Measurements from ENCODE around the gene ACOXL. TPM values are rescaled to one million over a fixed set of nuclear protein-coding genes. Genes with fewer than 3 reads are reported as not detected.

ACOXL gene
- total and polyA plus RNA-seq, 4 donors, result 4.4 to 32.8 (median 12.2) TPM

DNA sequence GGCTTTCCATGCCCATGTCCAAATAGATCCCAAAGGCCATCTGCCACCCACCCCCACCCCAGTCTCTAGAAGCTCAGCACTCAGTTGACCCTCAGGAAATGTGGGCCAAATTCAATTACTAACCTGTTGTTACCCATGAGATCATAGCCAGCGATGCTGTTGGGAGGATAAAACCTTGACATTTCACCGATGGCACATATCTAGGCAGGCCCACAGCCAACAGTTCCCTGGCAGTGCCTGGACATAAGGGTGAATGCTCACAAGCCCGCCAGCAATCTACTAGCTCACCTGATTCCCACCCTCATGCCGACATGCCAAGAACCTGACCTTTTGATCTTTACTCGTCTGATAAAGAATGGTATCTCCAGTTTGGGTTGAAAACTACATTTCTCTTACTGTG lies 11.8 kb upstream of the ACOXL start:
- Histone ChIP-seq H3K9me3 (ENCODE audit: control insufficient read depth in 4 of 4, insufficient read depth in 3 of 4, low read length in 3 of 4) (no peaks in the 10 kb centered on the region), H3K9ac (ENCODE audit: insufficient read depth in 1 of 2, low read length in 2 of 2) (no peak overlapping the region), H3K4me3 (no peak overlapping the region), H3K36me3 (ENCODE audit: control insufficient read depth in 4 of 4, insufficient read depth in 4 of 4, low read length in 4 of 4) (no peaks in the 10 kb centered on the region), H3K4me1 (ENCODE audit: control insufficient read depth in 5 of 5, insufficient read depth in 5 of 5, low read length in 5 of 5) (peaks cover 0 to 13% (median 0%) of the 10 kb centered on the region in 5 donors), H3K27me3 (ENCODE audit: control insufficient read depth in 3 of 3, insufficient read depth in 3 of 3, low read length in 2 of 3) (no peaks in the 10 kb centered on the region), H3K27ac (ENCODE audit: low read depth in 1 of 2, low read length in 1 of 2) (no peak overlapping the region)
- 89 to 92% methylated on average over 5 of the region's 5 CpGs for WGBS, 2 donors
- ATAC-seq (ENCODE audit: insufficient read depth, low FRiP score), result no peak
- no peak for TF ChIP-seq CTCF (IDR thresholded peaks at IDR 0.05; ENCODE audit: control extremely low read depth, extremely low read depth)
- no peak for DNase-seq

DNA sequence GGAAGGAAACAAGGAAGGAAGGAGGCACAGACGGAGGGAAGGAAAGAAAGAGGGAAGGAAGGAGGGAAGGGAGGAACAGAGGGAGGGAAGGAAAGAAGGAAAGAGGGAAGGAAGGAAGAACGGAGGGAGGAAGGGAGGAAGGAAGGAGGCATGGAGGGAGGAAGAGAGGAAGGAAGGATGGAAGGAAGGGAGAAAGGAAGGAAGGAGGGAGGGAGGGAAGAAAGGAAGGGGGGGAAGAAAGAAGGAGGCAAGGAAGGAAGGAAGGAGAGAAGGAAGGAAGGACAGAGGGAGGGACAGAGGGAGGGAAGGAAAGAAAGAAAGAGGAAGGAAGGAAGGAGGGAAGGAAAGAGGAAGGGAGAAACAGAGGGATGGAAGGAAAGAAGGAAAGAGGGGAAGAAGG lies 7.6 kb upstream of the ACOXL start:
- H3K9me3 ChIP-seq (ENCODE audit: control insufficient read depth in 4 of 4, insufficient read depth in 3 of 4, low read length in 3 of 4), result no peaks in the 10 kb centered on the region
- 33 to 49% methylated on average over 2 of the region's 2 CpGs for WGBS, 2 donors
- H3K36me3 ChIP-seq (ENCODE audit: control insufficient read depth in 4 of 4, insufficient read depth in 4 of 4, low read length in 4 of 4), result no peaks in the 10 kb centered on the region
- H3K4me1 ChIP-seq (ENCODE audit: control insufficient read depth in 5 of 5, insufficient read depth in 5 of 5, low read length in 5 of 5), result peaks cover 0 to under 1% (median 0%) of the 10 kb centered on the region in 5 donors
- no peak overlapping the region for H3K9ac ChIP-seq (ENCODE audit: insufficient read depth in 1 of 2, low read length in 2 of 2)
- H3K27me3 ChIP-seq (ENCODE audit: control insufficient read depth in 3 of 3, insufficient read depth in 3 of 3, low read length in 2 of 3), result peaks cover 0 to 5% (median 0%) of the 10 kb centered on the region in 3 donors
- no peak overlapping the region for H3K27ac ChIP-seq (ENCODE audit: low read depth in 1 of 2, low read length in 1 of 2)
- no peak overlapping the region for H3K4me3 ChIP-seq
- no peak for TF ChIP-seq CTCF (IDR thresholded peaks at IDR 0.05; ENCODE audit: control extremely low read depth, extremely low read depth)
- ATAC-seq (ENCODE audit: insufficient read depth, low FRiP score), result no peak
- no peak for DNase-seq

GRCh38 chr2:110725370-110725769 lies 7.0 kb upstream of the ACOXL start:
- no peak overlapping the region for H3K9ac ChIP-seq (ENCODE audit: insufficient read depth in 1 of 2, low read length in 2 of 2)
- H3K27me3 ChIP-seq (ENCODE audit: control insufficient read depth in 3 of 3, insufficient read depth in 3 of 3, low read length in 2 of 3), result peaks cover 0 to 6% (median under 1%) of the 10 kb centered on the region in 3 donors
- TF ChIP-seq CTCF (IDR thresholded peaks at IDR 0.05; ENCODE audit: control extremely low read depth, extremely low read depth), result no peak
- DNase-seq, result no peak
- no peak for ATAC-seq (ENCODE audit: insufficient read depth, low FRiP score)
- H3K27ac ChIP-seq (ENCODE audit: low read depth in 1 of 2, low read length in 1 of 2), result no peak overlapping the region
- H3K4me3 ChIP-seq, result no peak overlapping the region
- H3K4me1 ChIP-seq (ENCODE audit: control insufficient read depth in 5 of 5, insufficient read depth in 5 of 5, low read length in 5 of 5), result no peaks in the 10 kb centered on the region
- 96 to 98% methylated on average over 9 of the region's 9 CpGs for WGBS, 2 donors
- no peaks in the 10 kb centered on the region for H3K9me3 ChIP-seq (ENCODE audit: control insufficient read depth in 4 of 4, insufficient read depth in 3 of 4, low read length in 3 of 4)
- H3K36me3 ChIP-seq (ENCODE audit: control insufficient read depth in 4 of 4, insufficient read depth in 4 of 4, low read length in 4 of 4), result no peaks in the 10 kb centered on the region

DNA sequence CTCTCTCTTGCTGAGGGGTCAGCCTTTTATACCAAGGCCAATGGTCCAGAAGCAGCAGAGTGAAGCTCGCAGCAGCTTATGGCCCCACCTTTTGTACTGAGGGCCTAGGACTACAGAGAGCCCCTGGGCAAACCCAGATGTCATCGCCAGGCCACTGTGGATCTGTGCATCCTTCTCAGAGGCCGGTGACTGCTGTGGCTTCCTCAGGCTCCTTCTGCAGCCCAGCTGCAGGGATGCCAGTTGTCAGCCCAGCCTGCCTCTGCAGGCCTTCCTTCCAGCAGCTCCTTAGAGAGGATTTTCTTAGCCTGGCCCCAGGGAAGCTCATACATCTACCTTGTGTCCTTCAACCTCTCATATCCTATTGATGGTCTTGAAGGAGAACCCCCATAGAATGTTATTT lies 6.5 kb upstream of the ACOXL start:
- Histone ChIP-seq H3K9ac (ENCODE audit: insufficient read depth in 1 of 2, low read length in 2 of 2) (no peak overlapping the region), H3K4me1 (ENCODE audit: control insufficient read depth in 5 of 5, insufficient read depth in 5 of 5, low read length in 5 of 5) (no peaks in the 10 kb centered on the region), H3K27me3 (ENCODE audit: control insufficient read depth in 3 of 3, insufficient read depth in 3 of 3, low read length in 2 of 3) (peaks cover 0 to 11% (median 6%) of the 10 kb centered on the region in 3 donors), H3K9me3 (ENCODE audit: control insufficient read depth in 4 of 4, insufficient read depth in 3 of 4, low read length in 3 of 4) (no peaks in the 10 kb centered on the region), H3K36me3 (ENCODE audit: control insufficient read depth in 4 of 4, insufficient read depth in 4 of 4, low read length in 4 of 4) (no peaks in the 10 kb centered on the region), H3K4me3 (no peak overlapping the region), H3K27ac (ENCODE audit: low read depth in 1 of 2, low read length in 1 of 2) (no peak overlapping the region)
- WGBS, 2 donors, result 91 to 98% methylated on average over 3 of the region's 3 CpGs
- ATAC-seq (ENCODE audit: insufficient read depth, low FRiP score) (no peak), DNase-seq (no peak)
- no peak for TF ChIP-seq CTCF (IDR thresholded peaks at IDR 0.05; ENCODE audit: control extremely low read depth, extremely low read depth)

Data from lung (tissue), 12 donors.